ENCODE data around the gene RAI1.

RAI1 gene

DNA sequence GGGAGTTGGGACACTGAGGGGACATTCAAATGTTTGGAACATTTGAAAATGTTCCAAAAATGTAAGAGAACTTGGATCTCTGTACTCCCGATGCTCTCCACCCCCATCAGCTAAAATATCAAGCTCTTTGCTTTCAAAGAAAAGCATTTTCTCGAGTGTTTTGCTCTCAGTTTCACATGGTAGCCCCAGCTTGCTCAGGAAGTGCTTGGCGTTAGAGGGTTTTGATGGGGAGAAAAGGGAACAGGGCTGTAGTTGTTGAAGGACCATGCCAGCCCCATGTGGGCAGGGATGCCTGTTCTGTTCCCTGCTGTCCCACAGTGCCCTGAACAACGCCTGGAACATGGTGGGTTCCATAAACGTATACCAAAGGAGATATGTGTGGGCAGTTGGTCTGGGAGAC lies 37.0 kb downstream of the RAI1 start:
- FAIRE-seq (no peak), DNase-seq (ENCODE audit: insufficient read length, low spot score) (no peak)
- no peak for TF ChIP-seq POLR2A (IDR thresholded peaks at IDR 0.05; ENCODE audit: low read depth, low read length)

DNA sequence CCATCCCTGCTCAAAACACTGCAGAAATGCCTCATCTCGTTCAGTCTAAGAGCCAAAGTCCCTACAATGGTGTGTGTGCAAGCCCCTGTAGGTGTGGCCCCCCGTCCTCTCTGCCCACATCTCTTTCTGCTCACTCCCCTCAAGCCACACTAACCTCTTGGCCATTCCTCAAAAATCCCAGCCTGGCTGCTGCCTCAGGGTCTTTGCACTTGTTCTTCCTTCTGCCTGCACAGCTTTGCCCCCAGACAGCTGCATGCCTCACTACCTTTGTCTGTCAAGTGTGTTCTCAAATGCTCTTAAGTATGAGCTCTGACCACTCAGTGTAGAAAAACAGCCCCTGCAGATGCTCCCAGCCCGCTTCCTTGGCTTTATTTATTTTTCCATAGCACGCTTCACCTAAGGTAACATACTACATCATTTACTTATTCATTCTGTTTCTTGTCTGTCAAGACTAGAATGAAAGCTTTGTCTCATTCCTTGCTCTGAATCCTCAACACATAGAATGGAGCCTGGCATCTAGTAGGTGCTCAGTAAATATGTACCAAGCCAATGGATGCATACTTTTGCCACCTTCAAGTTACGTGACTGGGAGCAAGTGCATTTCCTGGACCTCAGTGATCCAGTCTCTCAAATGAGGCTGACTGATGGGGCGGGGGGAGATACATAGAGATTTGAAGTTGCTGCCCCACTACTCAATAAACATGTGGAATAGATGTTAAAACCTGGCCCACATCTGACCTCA lies 38.1 kb downstream of the RAI1 start:
- FAIRE-seq: no peak
- no peak for TF ChIP-seq POLR2A (IDR thresholded peaks at IDR 0.05; ENCODE audit: low read depth, low read length)
- DNase-seq (ENCODE audit: insufficient read length, low spot score): no peak

DNA sequence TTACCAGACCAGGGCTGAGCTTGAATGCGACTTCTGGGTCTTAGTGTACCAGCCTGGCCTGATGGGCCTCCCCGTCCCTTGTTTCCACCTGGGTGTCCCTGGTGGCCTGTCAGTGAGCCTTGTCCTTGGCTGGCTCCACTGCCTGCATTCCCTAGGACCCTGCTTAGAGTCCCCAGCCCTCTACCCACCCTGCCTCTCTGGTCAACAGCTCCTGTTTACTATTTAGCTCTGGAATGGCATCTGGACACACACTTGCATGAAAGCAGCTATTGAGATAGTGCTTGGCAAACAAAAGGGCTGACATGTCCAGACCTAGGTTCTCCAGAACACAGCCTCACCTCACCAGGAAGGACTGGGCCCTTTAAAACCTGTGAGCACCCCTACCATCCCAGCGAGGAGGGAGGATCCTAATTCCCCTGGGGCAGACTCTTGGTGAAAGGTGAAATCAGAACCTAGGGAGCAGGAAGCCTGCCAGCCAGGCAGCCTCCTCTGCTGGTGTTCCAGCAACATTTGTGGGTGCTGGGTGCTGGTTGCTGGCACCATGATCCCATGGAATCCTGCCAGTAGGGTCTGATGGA lies 38.8 kb downstream of the RAI1 start:
- FAIRE-seq (no peak), DNase-seq (ENCODE audit: insufficient read length, low spot score) (no peak)
- TF ChIP-seq POLR2A (IDR thresholded peaks at IDR 0.05; ENCODE audit: low read depth, low read length): no peak

DNA sequence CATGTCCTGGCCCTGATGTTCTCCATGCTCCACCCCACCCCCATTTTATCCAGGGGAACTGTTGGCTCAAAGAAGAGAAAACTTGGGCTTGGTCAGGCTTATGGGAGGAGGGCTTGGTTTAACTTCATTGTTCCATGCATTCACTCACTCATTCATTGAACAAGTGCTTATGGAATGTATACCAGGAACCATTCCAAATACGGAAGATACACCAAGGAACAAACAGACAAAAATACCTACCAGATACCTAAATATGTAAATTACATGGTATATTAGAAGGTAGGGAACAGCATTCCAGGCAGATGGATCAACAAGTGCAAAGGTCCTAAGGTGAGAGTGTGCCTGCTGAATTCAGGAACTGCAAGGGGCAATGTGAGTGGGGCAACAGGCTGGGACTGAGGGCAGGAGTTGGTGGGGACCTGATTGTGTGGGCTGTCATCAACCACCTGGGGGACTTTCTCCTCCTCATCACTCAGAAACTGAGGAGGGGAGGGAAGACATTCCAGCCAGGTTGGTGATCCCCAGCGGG lies 39.9 kb downstream of the RAI1 start:
- DNase-seq (ENCODE audit: insufficient read length, low spot score) (no peak), FAIRE-seq (no peak)
- TF ChIP-seq POLR2A (IDR thresholded peaks at IDR 0.05; ENCODE audit: low read depth, low read length): no peak

DNA sequence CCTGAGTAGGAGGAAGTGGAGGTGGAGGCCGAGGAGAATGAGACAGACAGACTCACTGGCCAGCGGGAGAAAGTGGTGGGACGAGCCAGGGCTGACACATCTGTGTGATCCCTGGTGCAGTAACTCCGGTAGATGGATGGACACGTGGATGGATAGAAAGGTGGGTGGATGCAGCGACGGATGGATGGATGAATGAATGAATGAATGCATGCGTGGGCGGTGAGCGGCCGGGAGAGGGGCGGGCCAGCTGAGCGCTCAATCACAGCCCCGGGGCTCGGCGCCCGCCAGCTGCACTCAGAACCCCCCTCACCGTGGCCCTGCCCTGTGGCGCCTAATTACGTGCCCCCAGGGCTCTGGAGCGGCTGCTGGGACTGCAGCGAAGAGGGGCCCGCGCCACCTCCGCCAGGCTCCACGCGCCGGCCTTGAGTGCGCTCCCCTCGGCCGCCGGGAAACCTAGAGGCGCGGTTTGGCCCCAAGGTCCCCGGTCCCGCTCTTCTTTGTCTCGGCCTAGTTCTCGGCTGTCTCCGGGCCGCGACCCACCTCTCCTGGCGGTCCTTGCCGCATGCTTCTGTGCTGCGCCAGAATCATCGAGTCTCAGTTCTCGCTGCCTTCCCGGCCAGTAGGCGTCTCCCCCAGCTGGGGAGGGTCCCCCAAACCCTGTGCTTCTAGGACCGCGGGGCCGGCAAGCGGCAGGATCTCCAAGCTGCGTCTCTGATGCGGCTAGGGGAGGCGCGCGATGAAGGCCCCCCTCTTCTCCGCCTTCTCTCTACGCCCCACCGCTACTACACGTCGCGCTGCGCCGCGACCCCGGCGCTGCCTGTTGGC lies 41.0 kb downstream of the RAI1 start:
- DNase-seq (ENCODE audit: insufficient read length, low spot score) (no peak), FAIRE-seq (no peak)
- no peak for TF ChIP-seq POLR2A (IDR thresholded peaks at IDR 0.05; ENCODE audit: low read depth, low read length)

DNA sequence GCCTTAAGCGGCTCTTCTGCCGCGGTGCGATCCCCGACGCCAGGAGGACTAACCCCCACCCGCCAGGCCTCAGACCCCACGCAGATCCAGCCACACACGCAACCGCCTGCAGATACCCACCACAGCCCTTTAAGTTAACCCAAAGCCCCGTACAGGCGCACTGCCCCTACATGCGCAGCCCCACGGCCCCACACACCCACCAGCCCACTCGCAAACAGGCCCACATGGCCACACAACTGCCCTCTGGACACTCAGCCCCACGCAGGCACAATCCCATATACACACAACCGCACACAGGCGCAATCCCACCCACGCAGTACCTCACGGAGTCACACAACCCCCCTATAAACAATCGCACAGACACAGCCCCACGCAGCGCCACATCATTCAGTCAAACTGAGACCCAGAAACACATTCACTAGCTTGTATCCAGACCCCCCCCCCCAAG lies 41.7 kb downstream of the RAI1 start:
- DNase-seq (ENCODE audit: insufficient read length, low spot score): no peak
- no peak for TF ChIP-seq POLR2A (IDR thresholded peaks at IDR 0.05; ENCODE audit: low read depth, low read length)
- no peak for FAIRE-seq

DNA sequence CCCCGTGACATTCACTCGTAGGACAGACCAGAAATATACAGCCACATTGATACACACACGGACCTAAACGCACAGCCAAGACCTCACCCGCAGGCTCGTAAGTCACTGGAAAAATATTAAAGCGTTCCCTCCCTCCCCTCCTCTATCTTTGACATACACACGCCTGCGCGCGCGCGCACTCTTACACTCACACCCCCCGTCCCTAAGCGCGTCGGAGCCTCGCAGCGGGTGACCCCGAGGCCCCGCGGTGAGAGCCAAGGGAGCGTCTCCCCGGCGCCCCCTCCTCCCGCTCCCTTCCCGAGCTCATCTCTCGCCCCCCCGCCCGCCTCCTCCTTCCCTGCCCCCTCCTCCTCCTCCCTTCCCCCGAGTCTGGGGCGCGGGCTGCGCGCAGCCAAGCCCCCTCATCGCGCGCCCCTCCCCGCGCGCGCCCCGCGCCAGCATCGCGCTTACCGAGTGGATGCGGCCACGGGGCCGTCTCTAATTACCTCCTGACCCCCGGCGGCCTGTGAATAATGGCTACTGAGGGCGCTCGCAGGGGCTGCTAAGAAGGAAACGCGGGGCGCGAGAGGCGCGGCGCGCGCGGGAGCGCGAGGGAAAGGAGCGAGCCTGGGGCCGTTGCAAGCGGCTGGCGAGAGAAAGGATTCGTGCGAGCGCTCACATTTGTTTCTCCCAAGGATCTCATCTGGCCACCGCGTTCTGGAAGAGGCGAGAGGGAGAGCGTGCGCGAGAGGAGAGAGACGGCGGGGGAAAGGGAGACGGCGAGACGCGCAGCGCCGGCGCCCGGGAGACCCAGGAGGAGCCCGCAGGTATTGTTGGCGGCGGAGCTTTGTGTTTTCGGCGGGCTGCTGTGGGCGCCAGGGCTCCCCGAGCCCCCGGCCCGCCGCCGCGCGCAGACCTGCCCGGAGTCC lies 42.4 kb downstream of the RAI1 start:
- no peak for FAIRE-seq
- TF ChIP-seq POLR2A (IDR thresholded peaks at IDR 0.05; ENCODE audit: low read depth, low read length): no peak
- DNase-seq (ENCODE audit: insufficient read length, low spot score): no peak

DNA sequence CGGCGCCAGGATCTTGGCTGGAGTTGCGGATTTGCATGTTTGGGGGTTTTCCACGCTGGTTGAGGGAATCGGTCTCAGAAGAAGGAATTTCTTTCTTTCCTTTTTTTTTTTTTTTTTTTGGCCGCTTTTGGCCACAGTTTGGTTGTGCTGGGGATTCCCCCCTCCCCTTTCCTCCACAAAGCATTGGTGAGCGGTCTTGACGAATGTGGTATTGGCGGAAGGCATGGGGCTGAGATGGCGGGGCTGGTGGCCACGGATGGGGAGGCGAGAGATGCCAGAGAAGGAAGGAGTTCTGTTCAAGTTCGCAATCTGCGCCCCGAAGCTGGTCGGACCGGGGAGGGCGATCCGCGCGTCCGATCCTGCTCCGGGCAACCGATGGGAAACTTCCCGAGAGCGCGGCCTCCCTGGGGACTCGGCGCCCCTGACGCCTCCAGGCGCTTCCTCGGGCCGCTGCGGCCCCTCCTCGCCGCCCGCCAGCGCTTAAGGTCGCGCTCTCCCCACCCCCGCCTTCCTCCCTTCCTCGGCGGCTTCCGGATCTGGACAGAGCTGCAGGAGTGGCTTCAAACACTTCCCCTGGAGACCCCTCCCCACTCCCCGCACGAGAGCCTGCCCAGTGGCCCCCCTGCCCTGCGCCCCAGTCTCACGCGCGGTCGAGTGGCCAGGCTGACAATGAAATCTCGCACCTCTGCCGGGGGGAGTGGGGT lies 43.2 kb downstream of the RAI1 start:
- TF ChIP-seq POLR2A (IDR thresholded peaks at IDR 0.05; ENCODE audit: low read depth, low read length): no peak
- DNase-seq (ENCODE audit: insufficient read length, low spot score) (no peak), FAIRE-seq (no peak)

DNA sequence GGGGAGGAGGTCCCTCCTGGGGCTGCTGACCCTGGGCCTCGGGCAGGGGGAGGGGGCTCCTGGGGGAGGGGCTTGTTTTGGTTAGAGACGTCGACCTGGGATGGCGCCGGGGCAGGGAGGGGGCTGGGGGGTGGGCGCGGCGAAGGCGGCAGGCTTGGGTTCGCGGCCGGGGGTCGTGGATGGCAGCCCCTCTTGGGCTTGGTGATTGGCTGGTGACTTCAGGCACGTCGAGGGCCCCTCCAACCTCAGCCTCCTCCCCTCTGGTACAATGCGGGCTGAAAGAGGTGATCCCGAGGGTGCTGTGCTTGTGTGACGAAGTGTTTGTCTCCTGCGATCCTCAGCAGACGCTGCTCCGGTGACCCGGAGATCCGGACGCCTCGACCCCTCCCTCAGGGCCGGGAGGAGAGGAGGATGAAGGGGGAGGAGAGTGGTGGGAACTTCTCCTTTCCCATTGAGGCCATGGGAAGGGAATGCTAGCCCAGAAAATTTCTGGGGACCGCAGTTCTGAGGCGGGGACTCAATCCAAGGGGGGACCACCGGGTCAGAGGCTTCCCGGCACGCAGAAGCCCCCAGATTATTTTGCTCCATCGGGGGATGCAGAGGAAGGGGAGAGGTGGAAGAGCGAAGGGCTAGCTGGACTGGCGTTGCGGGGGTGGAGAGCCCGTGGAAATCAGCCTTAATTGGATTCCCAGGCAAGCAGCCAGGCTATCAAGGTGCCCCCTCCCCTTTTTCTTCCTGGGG lies 43.9 kb downstream of the RAI1 start:
- FAIRE-seq (no peak), DNase-seq (ENCODE audit: insufficient read length, low spot score) (no peak)
- no peak for TF ChIP-seq POLR2A (IDR thresholded peaks at IDR 0.05; ENCODE audit: low read depth, low read length)

DNA sequence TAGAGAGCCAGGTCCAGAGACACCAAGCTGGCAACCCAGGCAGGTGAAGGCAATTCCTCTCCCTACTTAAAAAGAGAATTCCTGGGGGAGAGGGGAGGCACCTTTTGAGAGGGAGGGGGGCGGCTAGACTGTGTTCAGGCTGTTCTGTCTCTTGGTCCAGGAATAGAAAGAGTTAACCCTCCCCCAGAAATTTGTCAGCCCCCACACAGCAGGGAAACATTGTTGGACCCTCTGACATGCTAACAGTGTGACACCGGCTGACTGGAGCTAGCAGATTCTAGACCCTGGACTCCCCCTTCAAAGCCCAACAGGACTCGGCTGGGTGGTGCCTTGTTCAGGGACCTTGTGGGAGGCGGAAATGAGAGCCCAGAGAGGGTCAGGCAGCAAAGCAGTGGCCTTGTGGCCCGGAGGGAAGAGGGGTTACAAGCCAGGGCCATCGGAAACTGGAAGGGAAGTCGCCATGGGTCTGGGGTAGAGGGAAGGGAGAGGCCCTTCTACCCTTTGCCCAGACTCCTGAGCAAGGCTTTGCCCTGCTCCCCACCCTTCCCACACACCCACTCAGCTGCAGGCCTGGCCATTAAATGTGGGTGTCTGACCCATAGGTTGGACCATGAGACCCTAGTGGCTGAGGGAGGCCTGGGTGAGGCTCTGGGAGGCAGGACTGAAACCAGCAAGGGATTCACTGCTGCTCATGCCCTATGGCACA lies 44.6 kb downstream of the RAI1 start:
- no peak for FAIRE-seq
- TF ChIP-seq POLR2A (IDR thresholded peaks at IDR 0.05; ENCODE audit: low read depth, low read length): no peak
- no peak for DNase-seq (ENCODE audit: insufficient read length, low spot score)

DNA sequence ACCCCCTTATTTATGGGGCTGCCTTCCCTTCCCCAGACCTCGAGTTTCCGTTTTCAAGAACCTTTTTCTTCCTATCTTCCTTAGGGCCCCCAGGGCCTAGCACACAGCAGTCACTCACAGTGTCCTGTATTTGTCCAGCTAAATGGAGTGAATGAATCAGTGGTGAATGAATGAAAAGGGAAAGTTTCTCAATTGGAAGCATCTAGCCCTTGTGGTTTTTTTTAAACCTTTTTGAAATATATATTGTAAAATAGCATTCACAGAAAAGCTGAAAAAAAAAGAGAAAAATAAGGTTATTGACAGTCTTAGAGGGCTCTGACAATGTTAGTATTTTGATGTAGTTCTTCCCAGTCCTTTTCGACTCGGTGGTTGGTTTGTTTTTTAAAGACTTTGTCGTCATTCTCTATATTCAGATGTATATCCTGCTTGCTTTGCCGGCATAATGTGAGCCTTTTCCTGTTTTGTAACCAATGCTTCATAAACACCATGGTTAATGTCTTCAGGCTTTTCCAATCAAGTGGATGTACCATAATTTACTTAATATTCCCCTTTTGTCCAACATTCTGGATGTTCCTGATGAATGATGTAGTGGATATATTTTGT lies 45.3 kb downstream of the RAI1 start:
- no peak for DNase-seq (ENCODE audit: insufficient read length, low spot score)
- FAIRE-seq: no peak
- no peak for TF ChIP-seq POLR2A (IDR thresholded peaks at IDR 0.05; ENCODE audit: low read depth, low read length)
